ENCODE data around the gene SMC4.

SMC4 gene

DNA sequence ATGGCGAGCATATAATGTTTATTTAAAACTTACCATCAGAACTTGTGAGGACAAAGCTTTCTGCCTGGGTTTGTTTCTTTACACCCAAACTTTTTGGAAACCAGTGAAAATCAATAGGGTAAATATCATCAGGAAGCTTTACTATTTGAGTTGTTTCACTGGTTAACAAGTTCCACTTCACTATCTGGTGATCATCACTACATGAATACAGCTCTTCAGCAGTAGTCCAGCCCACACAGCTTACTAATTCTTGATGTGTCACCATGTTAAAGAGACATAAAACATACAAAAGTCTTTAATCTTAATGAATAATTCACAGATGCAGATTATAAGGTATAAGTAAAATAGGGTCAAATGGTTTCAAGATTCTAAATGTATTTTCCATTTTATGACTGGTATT lies 18.0 kb upstream of the SMC4 start:
- DNase-seq (ENCODE audit: extremely low read depth, low read depth) = no peak
- TF ChIP-seq, protein P1, sequence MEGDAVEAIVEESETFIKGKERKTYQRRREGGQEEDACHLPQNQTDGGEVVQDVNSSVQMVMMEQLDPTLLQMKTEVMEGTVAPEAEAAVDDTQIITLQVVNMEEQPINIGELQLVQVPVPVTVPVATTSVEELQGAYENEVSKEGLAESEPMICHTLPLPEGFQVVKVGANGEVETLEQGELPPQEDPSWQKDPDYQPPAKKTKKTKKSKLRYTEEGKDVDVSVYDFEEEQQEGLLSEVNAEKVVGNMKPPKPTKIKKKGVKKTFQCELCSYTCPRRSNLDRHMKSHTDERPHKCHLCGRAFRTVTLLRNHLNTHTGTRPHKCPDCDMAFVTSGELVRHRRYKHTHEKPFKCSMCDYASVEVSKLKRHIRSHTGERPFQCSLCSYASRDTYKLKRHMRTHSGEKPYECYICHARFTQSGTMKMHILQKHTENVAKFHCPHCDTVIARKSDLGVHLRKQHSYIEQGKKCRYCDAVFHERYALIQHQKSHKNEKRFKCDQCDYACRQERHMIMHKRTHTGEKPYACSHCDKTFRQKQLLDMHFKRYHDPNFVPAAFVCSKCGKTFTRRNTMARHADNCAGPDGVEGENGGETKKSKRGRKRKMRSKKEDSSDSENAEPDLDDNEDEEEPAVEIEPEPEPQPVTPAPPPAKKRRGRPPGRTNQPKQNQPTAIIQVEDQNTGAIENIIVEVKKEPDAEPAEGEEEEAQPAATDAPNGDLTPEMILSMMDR (IDR thresholded peaks at IDR 0.05; ENCODE audit: low read depth, low read length) = no peak

DNA sequence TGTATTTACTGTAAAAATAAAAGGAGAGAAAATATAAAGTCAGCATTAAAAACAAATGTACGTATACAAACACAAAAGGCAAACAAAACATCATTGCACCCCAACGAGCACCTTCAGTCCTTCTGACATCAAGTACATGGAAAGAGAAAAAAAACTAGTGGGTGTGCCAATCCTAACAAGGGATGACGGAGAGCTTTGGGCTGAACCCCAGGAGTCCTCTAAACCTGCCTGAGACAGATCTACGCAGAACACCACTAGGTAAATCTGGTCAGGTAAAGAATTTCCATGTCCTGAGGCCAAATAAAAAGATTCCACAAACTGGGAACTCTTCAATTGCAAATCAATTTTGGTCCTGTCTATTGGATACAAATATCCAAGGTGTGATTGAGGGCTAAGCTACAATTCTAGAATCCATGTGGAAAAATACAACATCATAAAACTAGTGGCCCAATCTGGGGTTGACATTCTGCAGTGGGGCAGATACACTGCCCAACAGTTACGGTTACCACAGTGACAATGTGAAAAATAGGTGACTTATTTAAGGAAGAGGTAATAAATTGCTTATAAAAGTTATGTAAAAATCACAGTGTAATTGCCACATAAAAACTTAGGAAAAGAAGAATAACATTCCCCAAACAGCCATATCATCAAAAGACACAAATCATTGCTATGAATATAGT lies 14.7 kb upstream of the SMC4 start:
- DNase-seq (ENCODE audit: extremely low read depth, low read depth) = no peak
- TF ChIP-seq, protein P1 (IDR thresholded peaks at IDR 0.05; ENCODE audit: low read depth, low read length) = no peak

DNA sequence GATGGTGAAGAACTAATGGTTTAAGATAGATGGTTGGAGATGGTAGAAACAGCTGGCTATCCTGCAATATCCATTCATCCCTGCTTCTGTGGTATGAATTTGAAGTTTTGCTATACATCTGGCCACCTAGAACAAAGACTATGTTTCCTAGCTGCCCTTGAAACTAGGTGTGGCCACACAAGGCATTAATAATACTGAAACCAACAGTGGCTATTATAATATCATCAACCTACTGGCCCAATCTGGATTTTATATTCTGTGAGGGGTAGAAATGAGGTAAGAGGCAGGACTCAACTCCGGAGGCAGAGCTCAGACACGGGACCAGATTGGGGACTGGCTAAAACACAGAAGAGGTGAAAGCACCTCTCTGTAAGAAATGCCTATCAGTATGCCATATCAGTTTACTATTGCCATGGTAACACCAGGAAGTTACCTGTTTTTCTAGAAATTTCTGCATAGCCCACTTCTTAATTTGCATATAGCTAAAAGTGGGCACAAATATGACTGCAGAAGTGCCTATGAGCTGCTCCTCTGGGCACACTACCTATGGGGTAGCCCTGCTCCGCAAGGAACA lies 8.8 kb upstream of the SMC4 start:
- DNase-seq (ENCODE audit: extremely low read depth, low read depth) = no peak
- TF ChIP-seq, protein P1 (IDR thresholded peaks at IDR 0.05; ENCODE audit: low read depth, low read length) = no peak

DNA sequence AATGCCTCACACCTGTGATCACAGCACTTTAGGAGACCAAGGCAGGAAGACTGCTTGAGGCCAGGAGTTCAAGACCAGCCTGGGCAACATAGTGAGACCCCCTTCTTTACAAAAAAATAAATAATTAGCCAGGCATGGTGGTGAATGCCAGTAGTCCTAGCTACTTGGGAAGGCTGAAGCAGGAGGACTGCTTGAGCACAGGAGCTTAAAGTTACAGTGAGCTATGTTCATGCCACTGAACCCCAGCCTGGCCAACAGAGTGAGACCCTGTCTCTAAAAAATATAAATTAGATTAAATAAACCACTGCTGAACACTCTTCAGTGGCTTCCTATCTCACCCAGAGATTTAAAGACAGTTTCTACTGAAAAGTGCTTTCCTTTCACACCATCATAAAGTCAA lies 6.7 kb upstream of the SMC4 start:
- no peak for DNase-seq (ENCODE audit: extremely low read depth, low read depth)
- TF ChIP-seq, protein P1 (IDR thresholded peaks at IDR 0.05; ENCODE audit: low read depth, low read length) = no peak

DNA sequence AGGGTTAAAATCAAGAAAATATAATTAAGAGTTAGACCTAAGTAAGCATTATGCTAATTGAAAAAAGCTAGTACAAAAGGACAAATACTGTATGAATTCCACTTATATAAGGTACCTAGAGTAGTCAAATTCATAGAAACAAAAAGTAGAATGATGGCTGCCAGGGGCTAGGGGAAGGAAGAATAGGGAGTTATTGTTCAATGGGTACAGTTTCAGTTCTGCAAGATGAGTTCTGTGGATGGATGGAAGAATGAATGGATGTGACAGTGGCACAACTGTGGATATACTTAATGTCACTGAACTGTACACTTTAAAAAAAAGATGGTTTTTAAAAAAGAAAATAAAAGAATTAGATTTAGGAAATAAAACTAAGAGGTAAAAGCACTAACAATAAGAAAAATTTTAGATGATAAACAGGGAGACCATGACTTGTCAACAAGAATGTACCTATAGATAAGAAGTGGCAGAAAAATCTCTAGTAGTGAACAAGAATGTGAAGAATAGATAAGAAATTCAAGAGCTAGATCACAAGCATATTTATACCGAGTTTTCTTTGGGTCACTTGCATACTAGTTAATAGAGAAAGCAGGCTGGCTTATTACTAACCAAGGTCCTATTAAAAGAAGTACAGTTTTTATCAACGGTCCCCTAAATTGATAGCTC lies 6.0 kb upstream of the SMC4 start:
- TF ChIP-seq, protein P1 (IDR thresholded peaks at IDR 0.05; ENCODE audit: low read depth, low read length) = no peak
- DNase-seq (ENCODE audit: extremely low read depth, low read depth) = no peak

DNA sequence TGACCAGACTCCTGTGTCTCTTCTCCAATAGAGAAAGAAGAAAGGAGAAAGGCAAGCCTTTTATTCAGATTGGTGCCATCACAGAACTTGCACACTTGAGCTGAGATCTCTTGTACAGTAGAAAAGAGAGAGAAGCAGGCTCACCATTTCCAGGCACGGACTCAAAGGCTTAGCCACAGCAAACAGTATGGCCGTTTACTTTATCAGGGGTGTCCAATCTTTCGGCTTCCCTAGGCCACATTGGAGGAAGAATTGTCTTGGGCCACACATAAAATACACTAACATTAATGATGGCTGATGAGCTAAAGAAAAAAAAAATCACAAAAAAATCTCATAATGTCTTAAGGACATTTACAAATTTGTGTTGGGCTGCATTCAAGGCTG lies 5.4 kb upstream of the SMC4 start:
- TF ChIP-seq, protein P1 (IDR thresholded peaks at IDR 0.05; ENCODE audit: low read depth, low read length) = no peak
- no peak for DNase-seq (ENCODE audit: extremely low read depth, low read depth)

DNA sequence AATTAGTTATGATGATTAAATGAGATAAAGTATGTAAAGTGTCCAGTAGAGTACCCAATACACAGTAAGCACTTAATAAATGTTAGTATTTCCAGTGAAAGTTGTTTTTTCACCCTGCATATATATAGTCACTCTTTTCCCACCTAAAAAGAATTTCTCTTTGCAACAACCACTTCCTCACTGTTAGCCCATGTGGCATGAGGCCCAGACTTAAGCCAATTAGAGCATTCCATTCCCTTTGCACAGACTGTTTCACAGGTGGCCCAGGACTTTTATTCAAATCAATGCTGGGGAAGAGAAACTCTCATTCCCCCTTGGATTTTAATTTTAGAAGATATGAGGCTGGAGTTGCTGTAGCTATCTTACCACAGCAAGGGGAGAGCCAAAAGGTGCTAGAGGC lies 4.2 kb upstream of the SMC4 start:
- no peak for DNase-seq (ENCODE audit: extremely low read depth, low read depth)
- TF ChIP-seq, protein P1 (IDR thresholded peaks at IDR 0.05; ENCODE audit: low read depth, low read length) = no peak
